Stimulated activated CD4-positive, alpha-beta T cell treated with anti-CD3 and anti-CD28 coated beads, Interleukin-12 subunit alpha, Interleukin-12 subunit beta, amount 100 ng/mL, for 48 hours (primary cell): Measurements from ENCODE around the gene ZNF219.
A peak's percentile ranks its signal among the peaks of the same experiment; 100 is the strongest.

Source experiments
- DNase-seq, 3 donors: peaks; one replicate each; pipeline ENCODE4 v3.0.0-alpha.2; 2020; ENCODE audit warnings: low read depth in 2 of 3, low spot score in 1 of 3

The ZNF219 gene

GRCh38 chr14:21098076-21098891 is at the start of gene ZNF219:
ZNF219 (minus strand) TSS chr14:21098655; CDS start chr14:21093591, 5,064 bp downstream.
- DNase-seq, result no peak

GRCh38 chr14:21145437-21145836 is 47.0 kb upstream of the ZNF219 start:
- DNase-seq, result no peak

- no peak for DNase-seq
Measured at GRCh38 chr14:21142357-21142756, 43.9 kb upstream of the ZNF219 start.

GRCh38 chr14:21136024-21136423 is 37.6 kb upstream of the ZNF219 start:
- no peak for DNase-seq

- no peak for DNase-seq
Measured at GRCh38 chr14:21133901-21134300, 35.4 kb upstream of the ZNF219 start.

GRCh38 chr14:21123429-21123828 is 25.0 kb upstream of the ZNF219 start:
- DNase-seq, result no peak

GRCh38 chr14:21121122-21121521 is 22.7 kb upstream of the ZNF219 start:
- DNase-seq, result no peak

GRCh38 chr14:21120686-21121085 is 22.2 kb upstream of the ZNF219 start:
- no peak for DNase-seq

- no peak for DNase-seq
Measured at GRCh38 chr14:21118933-21119332, 20.5 kb upstream of the ZNF219 start.

- no peak for DNase-seq
Measured at GRCh38 chr14:21113369-21113768, 14.9 kb upstream of the ZNF219 start.

GRCh38 chr14:21112255-21112654 is 13.8 kb upstream of the ZNF219 start:
- no peak for DNase-seq

GRCh38 chr14:21109377-21110138 is 11.1 kb upstream of the ZNF219 start:
- peak in 1 of 3 donors; percentile 44 for DNase-seq

GRCh38 chr14:21108791-21109190 is 10.3 kb upstream of the ZNF219 start:
- no peak for DNase-seq

- DNase-seq, result no peak
Measured at GRCh38 chr14:21107283-21107800, 8.9 kb upstream of the ZNF219 start.

GRCh38 chr14:21106498-21107282 is 8.2 kb upstream of the ZNF219 start:
- DNase-seq, result peak; percentile 61 to 68 (median 65)

GRCh38 chr14:21106176-21106497 is 7.7 kb upstream of the ZNF219 start:
- DNase-seq, result no peak

- no peak for DNase-seq
Measured at GRCh38 chr14:21105095-21105494, 6.6 kb upstream of the ZNF219 start.

GRCh38 chr14:21104448-21105060 is 6.1 kb upstream of the ZNF219 start:
- peak in 2 of 3 donors; percentile 35 to 49 for DNase-seq

GRCh38 chr14:21103710-21104447 is 5.4 kb upstream of the ZNF219 start:
- DNase-seq, result peak; percentile 91 to 93 (median 92)

GRCh38 chr14:21103411-21103709 is 4.9 kb upstream of the ZNF219 start:
- DNase-seq, result no peak
